Erythroblast (primary cell): ENCODE measurements around the gene LRP1B.

Experiments
- GATA1 ChIP-seq: IDR thresholded peaks from 2 replicates; pipeline ENCODE4 v1.6.1; 2011; ENCODE audit warnings: low read depth, mild to moderate bottlenecking, control low read depth, low read length, moderate library complexity
- POLR2A ChIP-seq: IDR thresholded peaks from 2 replicates; pipeline ENCODE4 v1.6.1; 2011; ENCODE audit warnings: mild to moderate bottlenecking, low read length

- TF ChIP-seq POLR2A (no peak), GATA1 (no peak)
Observed at GRCh38 chr2:140436936-140437335, 1693.9 kb downstream of the LRP1B start.
